ENCODE results near the gene SMAD7.

Gene SMAD7

DNA sequence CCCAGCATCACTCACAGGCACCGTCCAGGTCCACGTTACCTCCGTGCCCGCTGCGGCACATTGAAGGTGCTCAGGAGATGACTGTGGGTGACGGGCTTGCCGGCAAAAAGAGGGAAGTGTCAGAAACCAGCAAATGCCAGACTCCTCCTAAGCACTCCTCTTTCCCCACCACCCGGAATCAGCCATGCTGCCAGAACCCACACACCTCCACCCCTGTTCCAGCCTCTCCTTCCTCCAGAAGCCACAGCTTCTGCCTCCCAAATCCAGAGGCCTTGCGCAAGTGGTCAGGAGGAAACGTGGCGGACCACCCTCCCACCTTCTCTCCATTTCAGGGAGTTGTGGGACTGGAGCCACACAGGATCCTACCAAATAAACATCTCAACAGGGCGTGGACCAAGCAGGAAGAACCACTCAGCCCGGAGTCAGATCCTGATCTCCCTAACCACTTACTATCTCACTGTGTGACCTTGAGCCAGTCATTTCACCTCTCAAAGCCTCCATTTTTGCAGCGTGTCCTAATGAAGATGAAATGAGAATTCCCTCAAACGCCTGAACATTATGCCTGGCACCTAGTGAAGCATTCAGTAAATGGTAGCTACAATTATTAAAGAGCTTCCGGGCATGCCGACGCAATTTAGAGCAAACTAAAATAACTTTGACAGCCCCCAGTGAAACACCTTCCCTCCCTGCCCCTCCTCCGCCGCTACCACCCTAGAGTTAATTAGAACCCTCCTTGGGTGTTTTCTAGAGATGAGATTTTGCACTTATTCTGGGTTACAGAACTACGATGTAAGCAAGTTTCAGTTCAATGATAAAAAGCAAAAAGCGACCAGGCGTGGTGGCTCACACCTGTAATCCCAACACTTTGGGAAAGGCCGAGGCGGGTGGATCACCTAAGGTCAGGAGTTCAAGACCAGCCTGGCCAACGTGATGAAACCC lies 32.9 kb downstream of the SMAD7 start:
- DNase-seq (ENCODE audit: low read depth, low spot score) = no peak

DNA sequence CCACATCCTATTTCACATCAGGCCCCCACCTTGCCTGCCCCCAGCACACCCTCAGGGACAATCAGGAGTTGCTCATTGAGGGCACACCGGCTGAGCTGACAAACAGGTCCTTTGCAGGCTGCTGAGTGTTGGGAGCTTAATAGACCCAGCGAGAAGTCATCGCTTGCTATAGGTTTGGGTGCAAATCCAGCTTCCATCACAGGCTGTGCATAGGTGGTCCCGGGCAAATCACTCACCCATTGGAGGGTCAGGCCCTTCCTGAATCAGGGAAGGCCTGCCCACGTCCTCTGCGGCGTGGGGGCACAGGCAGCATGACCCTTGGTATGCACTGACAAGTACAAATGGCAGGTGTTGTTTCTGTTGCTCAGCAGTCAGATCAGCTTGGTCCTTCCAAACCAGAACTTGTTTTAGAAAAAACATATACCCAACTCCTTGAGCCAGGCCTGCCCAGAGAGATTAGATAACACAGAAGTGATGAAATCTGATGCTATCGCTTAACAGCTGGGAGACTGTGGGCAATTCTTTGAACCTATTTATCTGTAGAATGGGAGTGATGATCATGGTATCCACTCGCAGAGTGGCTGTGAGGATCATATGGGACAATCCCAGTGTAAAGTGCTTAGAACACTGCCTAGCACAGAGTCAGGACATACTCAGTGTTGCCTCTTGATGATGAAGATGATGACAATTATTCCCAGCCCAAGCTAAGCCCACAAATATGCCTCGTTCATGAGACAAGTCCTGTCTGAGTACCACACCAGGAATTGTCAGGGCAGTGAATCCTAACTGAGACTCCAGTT lies 34.9 kb downstream of the SMAD7 start:
- no peak for DNase-seq (ENCODE audit: low read depth, low spot score)

DNA sequence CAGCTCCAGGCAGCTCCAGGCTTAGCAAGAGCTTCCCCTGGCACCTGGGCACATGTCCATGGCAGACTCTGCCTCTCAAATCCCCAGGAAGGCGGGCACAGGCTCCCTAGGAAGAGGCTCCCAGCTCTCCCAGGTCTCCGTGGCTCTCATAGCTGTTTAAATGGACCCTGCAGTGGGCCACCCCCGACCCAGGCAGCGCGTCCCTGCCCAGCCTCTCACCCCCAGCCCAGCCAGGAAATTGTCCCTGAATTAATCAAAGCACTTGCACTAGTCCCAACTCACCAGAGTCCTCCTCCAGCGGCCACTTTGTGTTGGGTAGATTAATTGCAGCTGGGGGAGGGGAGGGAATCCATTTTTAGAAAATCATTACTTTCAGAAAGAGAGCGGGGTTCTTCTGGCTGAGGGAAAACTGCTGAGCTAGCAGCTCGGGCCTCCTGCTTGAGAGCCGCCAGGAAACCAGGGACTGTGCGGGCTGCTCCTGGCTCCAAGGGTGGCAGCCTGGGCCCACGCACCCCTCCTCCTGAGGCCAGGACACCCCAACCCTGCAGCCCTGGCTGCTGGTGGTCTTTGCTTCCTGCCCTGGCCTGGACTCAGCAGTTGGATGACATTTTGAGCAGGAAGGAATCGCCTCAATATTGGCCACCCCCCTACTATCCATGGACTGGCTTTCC lies 36.0 kb downstream of the SMAD7 start:
- DNase-seq (ENCODE audit: low read depth, low spot score) = no peak

DNA sequence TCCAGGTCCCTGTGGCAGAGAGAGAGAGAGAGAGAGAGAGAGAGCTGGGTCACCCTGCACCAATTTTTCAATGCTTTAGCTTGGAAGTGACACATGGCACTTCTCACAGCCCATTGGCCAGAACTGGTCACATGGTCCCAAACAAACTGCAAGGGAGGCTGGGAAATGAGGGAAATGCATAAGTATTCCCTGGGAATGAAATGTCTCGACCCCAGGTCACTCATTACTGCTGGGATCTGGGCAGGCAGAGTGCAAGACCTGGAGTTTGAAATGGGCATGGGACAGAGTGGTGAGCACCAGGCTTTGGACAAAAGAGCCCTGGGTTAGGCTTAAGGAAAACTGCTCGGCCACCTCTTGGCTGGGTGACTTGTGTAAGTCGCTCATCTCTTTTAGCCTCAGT lies 37.0 kb downstream of the SMAD7 start:
- no peak for DNase-seq (ENCODE audit: low read depth, low spot score)

DNA sequence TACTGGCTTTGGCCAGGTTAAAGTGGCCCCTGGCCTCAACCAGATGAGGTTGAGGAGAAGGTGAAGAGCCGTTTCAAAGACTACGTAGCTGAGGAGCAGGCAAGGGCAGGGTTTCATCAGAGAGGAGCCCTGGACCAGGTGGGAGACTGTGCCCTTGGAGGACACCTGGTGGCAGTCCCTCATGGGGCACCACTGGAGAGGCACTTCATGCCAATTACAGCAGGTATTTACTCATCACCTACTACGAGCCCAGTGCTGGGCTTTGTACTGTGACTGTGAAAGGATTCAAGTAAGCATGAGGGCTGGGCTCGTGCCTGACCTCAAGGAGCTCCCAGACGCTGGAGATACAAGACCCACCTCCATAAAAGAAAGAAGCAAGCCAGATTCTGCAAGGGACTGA lies 37.6 kb downstream of the SMAD7 start:
- DNase-seq (ENCODE audit: low read depth, low spot score) = no peak

DNA sequence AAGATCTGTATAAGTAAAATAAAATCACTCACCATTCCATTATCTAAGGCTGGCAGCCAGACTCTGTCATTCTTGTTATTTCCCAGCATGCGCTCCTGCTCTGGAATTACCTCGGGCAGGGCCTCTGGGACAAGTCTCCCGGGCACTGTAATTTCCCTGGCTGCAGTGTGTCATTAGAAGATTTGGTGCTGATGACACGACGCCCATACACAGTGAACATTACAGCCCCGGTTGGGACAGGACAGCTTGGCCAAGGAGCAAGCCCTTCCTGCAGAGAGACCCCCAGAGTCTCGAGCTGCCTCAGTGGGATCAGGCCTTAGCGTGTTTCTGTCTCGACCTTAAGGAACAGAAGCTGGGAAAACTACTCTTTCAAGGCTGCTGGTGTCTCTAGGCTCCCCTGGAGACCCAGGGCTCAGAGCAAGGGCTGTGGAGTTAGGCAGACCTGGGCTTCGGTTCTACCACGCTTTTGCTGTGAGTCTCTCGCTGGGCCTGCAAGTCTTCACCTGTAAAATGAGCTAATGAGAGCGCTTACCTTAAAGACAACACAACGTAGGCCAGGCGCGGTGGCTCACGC lies 39.7 kb downstream of the SMAD7 start:
- DNase-seq (ENCODE audit: low read depth, low spot score) = no peak

DNA sequence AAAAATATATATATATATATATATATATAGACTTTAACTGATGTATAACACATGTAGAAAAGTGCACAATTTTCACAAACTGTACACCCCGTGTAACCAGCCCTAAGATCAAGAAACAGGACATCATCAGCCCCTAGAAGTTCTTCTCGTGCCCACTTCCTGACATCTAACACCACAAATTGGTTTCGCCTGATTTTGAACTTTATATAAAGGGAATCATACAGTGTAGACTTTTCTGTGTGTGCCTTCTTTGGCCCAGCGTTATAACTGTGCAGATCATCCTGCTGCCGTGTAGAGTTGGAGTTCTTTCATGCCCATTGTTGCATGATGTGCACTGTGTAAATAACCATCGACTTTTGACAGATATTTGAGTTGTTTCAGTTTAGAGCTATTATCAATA lies 41.0 kb downstream of the SMAD7 start:
- DNase-seq (ENCODE audit: low read depth, low spot score) = no peak

DNA sequence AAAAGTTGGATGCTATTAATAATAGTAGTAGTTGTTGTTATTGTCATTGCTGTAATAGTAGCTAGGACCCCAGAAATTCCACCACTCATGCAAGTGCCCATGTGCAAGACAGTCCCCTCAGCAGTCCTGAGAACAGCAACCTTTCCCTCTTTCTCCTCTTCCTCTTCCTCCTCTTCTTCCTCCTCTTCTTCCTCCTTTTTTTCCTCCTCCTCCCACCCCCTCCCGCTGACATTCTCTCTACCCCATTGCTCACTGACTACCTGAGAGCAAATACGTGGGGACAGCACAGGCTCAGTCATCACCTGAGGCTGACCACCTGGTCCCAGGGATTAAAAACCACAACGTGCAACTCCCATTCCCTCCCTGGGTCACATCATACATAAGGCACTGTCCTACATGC lies 41.8 kb downstream of the SMAD7 start:
- DNase-seq (ENCODE audit: low read depth, low spot score) = no peak

DNA sequence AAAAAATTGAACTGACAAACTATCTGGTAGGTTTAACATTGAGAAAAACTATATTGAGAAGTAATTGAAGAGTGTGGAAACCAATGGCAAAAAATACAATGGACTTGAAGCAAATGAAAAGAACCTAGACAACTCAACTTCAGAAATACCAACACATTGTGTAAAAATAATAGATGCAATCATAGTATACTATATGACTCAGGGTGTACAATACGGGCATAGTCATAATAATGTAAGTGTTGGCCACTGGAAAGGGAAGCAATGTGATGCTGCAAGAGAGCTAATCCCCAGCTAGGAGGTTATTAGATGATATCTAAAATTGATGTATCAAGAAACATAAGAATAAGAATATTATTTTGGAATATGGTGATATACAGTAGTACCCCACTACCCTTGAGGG lies 45.3 kb downstream of the SMAD7 start:
- no peak for DNase-seq (ENCODE audit: low read depth, low spot score)

DNA sequence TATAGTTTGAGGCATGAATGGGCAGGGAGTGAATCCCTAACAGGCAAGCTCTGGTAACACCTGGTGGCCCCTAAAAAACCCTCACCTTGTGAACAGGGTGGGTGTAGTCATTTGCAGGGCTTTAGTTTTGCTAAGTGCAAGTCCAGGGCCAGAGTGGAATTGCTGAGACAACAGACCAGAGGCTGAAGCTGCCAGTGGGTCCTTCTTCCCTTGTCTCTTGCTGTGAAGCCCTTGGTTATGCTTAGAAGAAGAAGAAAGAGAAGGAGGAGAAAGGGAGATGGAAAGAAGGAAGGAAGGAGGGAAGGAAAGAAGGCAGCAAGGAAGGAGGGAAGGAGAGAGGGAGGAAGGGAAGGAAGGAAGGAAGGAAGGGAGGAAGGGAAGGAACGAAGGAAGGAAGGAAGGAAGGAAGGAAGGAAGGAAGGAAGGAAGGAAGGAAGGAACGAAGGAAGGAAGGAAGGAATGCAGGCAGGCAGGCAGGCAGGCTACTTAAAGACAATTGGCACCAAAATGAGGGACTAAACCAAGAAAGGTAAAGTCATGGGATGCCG lies 45.8 kb downstream of the SMAD7 start:
- DNase-seq (ENCODE audit: low read depth, low spot score) = no peak

DNA sequence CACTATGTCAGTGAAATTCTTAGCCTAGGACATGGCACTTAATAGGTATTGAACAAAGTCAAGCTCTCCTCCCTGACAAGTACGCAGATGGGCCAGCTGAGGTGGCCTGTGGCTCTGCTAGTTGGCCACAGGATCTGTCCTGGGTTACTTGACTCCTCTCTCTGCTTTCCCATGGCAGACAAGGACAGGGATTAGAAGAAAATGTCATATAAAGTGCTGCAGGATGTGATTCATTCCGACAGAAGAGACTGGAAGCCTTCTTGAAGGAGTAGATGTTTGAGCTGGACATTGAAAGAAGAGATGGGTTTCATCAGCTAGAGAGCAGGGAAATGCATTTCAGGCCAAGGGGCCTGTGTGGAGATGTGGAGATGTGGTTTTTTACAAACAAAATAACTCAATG lies 46.7 kb downstream of the SMAD7 start:
- no peak for DNase-seq (ENCODE audit: low read depth, low spot score)

DNA sequence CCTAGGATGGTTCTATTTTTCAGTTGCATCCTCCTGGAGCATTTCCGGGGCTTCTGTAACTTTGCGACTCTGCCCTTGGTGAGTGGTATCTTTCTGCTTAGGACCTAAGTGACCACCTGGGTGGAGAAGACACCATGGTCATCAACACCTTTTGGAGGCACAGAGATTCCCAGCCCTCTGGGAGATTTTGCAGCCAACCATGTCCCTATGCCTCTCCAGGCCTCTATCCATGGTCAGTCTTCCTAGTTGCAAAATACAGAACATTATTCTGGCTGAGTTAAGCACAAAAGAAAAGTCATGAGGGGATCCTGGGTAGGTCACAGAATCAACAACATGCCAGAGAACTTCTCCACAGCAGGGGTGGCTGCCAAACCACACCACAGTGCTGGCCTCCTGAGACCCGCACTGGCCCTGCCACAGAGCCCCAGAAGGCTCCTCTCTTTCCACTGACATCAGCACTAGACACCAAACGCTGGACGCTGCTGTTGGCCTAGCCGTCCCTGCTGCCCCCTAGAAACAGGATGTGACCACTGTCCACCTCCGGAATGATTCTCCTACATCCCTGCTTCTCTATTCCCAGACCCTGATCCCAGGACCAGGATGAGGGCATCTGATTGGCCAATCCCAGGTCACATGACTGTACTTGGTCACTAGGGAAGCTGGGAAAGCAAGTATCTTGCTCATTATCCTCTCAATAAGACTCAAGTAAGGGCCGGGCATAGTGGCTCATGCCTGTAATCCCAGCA lies 47.7 kb downstream of the SMAD7 start:
- DNase-seq (ENCODE audit: low read depth, low spot score) = peak; percentile 80

DNA sequence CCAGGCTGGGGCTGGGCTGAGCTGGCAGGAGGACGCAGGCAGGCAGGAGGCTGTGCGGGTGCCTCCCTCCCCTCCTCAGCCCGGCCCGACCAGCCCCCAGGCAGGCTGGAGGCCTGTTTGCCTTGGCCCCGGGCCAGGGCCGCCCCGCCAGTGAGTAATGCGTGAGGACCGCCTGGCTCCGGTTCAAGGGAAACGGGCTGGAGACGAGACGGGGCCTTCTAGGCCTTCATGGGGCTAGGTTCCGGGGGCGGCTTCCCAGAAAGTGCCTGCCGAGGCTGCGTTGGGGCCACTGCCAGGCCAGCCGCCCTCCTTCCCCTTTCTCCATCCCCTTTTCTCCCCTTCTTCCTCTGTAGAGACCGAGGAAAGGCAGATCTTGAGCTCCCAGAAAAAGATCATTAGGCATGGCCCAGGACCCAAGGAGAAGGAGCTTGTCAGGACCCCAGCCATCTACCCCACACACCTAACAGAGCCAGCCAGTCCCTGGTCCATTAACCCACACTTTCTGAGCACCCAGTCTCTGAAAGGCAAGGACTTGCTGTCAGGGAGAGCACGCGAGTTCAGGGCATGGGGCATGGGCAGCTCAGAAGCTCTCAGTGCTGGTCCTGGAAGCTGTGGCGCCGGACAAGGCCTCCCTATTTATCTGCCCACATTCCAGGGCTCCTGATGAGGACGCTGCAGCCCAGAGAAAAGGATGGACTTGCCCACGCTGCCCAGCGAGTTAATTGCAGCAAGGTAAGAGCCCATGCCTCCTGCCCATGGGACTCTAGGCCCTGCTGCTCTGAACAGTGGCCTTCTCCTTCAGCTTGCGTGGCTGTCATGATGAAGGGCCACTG lies 48.5 kb downstream of the SMAD7 start:
- peak; percentile 90 for DNase-seq (ENCODE audit: low read depth, low spot score)

DNA sequence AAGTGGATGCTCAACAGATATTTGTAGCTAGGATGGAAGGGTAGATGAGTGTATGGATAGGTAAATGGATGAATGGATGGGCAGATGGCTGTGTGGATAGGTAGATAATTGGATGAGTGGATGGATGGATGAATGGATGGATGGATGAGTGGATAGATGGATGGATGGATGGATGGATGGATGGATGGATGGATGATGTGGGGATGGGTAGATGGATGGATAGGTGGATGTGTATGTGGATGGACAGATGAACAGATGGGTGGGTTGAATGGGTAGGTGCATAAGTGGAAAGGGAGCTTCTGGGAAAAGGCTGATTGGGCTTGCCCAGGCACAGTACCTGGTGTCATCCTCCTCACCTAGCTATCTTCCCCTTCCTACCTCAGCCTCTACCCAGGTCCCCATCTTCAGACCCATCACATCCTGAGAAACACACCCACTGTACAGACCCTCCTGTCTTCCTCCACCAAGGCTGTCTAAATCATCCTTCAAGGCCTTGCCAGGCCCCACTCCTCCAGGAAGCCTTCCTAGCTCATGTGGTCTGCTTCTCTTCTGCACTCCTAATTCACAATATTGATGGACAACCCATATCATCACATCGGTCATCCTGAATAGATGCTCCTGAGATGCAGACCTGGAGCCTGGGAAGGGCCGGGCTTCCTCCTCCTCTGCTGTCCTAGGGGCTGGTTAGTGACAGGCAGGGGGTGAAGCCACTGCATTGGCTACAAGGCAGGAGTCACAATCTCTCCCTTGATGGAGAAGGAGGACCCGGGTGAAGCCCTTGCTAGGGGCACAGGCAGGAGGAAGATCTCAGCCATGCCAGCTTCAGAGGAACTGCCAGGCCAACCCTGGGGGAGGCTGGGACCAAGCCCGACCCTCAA lies 49.4 kb downstream of the SMAD7 start:
- DNase-seq (ENCODE audit: low read depth, low spot score) = no peak

DNA sequence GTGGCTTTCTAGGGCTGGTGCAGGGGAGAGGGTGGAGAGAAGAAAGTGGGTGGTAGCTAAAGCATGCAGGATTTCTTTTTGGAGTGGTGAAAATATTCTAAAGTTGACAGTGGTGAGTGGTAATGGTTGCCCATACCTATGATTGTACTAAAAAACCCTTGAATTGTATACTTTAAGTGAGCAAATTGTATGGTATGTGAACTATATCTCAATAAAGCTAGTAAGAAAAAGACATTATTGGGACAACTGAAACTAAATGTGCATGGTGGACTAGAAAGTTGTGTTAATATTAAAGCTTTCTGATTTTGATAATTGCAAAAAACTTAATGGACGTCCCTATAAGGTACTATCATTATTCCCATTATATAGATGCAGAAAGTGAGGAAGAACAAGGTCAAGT lies 50.3 kb downstream of the SMAD7 start:
- DNase-seq (ENCODE audit: low read depth, low spot score) = no peak

DNA sequence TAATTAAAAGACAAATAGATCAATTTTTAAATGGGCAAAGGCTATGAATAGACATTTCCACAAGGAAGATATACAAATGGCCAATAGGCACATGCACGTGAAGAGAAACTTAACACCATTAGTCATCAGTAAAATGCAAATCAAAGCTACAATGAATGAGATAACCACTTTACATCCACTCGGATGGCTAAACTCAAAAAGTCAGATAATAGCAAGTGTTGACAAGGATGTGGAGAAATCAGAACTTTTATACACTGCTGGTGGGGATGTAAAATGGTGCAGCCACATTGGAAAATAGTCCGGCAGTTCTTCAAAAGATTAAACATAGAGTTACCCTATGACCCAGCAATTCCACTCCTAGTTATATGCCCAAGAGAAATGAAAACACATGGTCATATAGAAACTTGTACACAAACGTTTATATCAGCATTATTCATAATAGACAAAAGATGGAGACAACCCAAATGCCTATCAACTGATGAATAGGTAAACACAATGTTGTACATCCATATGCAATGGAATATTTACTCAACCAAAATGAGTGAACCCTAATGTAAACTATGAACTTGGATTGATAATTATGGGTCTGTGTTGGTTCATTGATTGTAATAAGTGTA lies 51.1 kb downstream of the SMAD7 start:
- no peak for DNase-seq (ENCODE audit: low read depth, low spot score)

DNA sequence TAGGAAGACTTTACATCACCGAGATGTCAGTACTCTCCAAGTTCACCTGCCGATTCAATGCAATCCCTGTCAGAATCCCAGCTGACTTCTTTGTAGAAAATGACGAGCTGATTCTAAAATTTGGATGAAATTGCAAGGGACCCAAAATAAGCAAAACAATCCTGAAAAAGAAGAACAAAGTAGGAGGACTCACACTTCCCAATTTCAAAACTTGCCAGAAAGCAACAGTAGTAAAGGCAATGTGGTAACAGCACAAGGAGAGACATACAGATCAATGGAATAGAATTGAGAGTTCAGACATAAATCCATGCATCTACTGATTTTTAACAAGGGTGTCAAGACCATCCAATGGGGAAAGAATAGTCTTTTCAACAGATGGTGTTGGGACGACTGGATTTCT lies 52.2 kb downstream of the SMAD7 start:
- no peak for DNase-seq (ENCODE audit: low read depth, low spot score)

DNA sequence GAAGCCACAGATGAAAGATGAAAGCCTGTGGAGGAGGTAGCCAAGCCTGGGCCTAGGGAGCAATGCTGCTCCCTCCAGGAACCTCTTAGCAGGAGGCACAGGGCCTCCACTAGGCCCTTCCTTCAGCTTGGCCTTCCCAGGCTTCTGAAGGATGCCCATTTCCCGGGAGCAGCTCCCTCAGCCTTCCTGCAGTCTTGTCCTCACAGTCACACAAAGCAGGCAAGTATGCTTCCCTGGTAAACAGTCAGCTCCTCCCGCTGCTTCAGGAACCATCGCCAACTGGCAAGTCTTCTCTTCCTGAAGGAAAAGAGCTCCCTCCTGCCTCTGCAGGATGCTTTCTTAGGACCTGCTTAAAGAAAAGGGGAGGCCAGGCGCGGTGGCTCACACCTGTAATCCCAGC lies 53.2 kb downstream of the SMAD7 start:
- DNase-seq (ENCODE audit: low read depth, low spot score) = no peak

Measured in smooth muscle cell of the brain vasculature (primary cell).